Activated CD4-positive, alpha-beta memory T cell treated with anti-CD3 and anti-CD28 coated beads for 36 hours (primary cell): ENCODE measurements around the gene JAKMIP1. TPM values are rescaled to one million over a fixed set of nuclear protein-coding genes. Genes with fewer than 3 reads are reported as not detected.

ENCODE experiments used
- total RNA-seq, 2 experiments: library from RNA; stranded (reverse); gene quantifications; one replicate each; pipeline ENCODE4 v1.2.3, GENCODE V29; 2021

Gene JAKMIP1
- total RNA-seq, 2 experiments from 2014 or later: 17.7 to 18.1 TPM

Other genes with a start within 250 kb of the JAKMIP1 start
- gene C4orf50, start 182.1 kb downstream of the JAKMIP1 start, total RNA-seq: under 1 TPM; 0.07 to 0.10 TPM
- gene WFS1, start 69.3 kb upstream of the JAKMIP1 start, total RNA-seq: 1 to 10 TPM; 4.6 to 5.3 TPM